GM18858 (cell line): ENCODE data around the gene TBC1D14.
A peak's percentile ranks its signal among the peaks of the same experiment; 100 is the strongest.

Source experiments
- ATAC-seq: cut with Tn5 transposase; IDR thresholded peaks from one replicate; pipeline ENCODE4 v1.9.1; 2021; ENCODE audit not compliant: unreplicated experiment

TBC1D14 gene

GRCh38 chr4:7052923-7053715 lies 143.5 kb downstream of the TBC1D14 start:
- ATAC-seq = no peak

GRCh38 chr4:7054106-7054880 lies 144.7 kb downstream of the TBC1D14 start:
- ATAC-seq = no peak

- no peak for ATAC-seq
Observed at GRCh38 chr4:7055111-7055989, 145.7 kb downstream of the TBC1D14 start.

DNA sequence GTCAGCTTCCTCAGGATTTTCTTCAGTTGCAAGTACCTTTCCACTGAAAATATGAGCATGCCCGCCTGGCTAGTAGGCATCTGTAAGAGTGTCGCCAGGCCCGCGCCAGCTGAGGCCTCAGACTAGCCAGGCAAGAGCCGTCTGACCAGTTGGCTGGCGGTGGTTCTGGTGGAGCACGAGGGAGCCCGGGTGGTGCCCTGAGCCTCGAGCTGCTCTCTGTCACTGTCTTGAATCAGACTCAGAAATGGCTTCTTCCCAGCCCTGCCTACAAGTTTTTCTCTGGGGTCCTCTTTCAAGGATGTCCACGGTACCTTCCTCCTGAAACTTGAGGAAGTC lies 146.3 kb downstream of the TBC1D14 start:
- no peak for ATAC-seq

- ATAC-seq = peak; percentile 11
Observed at GRCh38 chr4:7058792-7059191, 149.2 kb downstream of the TBC1D14 start.

GRCh38 chr4:7059662-7060061 lies 150.0 kb downstream of the TBC1D14 start:
- no peak for ATAC-seq

- ATAC-seq = no peak
Observed at GRCh38 chr4:7060346-7061150, 150.9 kb downstream of the TBC1D14 start.

DNA sequence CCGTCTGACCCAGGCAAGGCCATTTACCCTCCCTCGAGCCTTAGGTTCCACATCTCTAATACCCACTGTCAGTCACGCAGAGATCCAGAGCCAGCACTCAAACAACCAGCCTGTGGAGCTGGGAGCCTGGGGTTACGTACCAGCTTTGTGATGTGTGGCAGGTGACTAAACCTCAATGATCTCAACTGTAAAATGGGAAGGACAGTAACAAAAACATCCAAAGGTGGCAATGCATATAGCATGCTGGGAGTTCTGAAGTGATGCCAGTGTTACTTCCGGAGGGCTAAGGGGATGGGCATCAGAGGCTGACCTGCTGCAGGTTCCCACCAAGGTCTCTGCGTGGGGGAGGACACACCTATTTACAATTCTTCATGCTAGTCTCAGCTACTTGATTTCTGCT lies 152.2 kb downstream of the TBC1D14 start:
- no peak for ATAC-seq

DNA sequence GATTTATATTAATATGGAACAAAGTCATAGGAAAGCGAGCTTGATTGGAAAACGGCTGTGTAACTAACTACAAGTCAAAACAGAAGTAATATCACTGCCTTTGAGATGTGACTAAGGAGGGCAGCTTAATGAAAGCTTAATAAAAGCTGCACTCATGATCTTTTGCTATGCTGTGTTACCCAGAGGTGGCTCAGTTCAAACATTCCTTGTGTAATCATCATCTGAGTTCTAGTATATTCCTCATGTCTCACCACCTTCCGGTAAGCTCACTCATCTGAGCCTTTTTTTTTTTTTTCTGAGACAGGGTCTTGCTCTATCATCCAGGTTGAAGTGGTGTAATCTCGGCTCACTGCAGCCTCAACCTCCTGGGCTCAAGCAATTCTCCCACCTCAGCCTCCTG lies 153.2 kb downstream of the TBC1D14 start:
- ATAC-seq = no peak

DNA sequence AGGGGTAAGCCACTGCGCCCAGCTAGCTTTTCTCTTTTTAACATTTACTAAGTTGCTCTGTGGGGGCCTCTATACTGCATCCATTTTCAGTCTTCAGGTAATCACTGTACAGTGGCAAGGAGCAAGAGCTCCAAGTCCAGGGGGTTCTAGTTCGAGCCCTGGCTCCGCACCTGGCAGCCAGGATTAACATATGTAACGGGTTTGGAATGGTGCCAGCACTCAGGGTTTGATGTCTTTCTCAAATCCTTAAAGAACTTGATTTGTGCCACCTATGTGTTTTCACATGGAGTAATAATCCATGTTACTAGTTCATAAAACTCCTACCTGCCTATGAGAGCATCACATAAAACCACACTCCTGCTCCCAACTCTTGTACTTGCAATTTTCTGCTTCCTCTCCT lies 153.7 kb downstream of the TBC1D14 start:
- ATAC-seq = no peak

- ATAC-seq = no peak
Observed at GRCh38 chr4:7066006-7066405, 156.4 kb downstream of the TBC1D14 start.

GRCh38 chr4:7066493-7066892 lies 156.9 kb downstream of the TBC1D14 start:
- ATAC-seq = no peak

DNA sequence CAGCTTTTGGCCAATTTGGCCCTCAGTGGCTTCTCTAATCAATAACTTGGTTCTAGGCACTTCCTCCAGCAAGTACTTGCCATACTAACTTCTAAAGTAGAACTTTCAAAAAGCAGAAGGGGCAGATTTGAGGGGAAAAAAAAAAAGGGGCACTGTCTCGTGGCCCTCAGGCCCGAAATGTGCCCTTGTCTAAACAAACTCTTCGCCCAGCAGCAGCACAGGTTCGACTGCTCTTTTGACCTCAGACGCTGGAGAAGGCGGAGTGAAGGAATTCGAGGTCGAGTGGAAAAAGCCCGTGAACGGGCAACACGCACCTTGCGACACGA lies 157.5 kb downstream of the TBC1D14 start:
- ATAC-seq = no peak

- ATAC-seq = peak; percentile 91
Observed at GRCh38 chr4:7067452-7068278, 158.0 kb downstream of the TBC1D14 start, which contains the start of gene GRPEL1. GRPEL1 (minus strand) TSS chr4:7068064; CDS start chr4:7068032, 32 bp downstream.

GRCh38 chr4:7068279-7068842 lies 158.7 kb downstream of the TBC1D14 start:
- peak; percentile 4 for ATAC-seq

GRCh38 chr4:7068883-7069282 lies 159.3 kb downstream of the TBC1D14 start:
- no peak for ATAC-seq

DNA sequence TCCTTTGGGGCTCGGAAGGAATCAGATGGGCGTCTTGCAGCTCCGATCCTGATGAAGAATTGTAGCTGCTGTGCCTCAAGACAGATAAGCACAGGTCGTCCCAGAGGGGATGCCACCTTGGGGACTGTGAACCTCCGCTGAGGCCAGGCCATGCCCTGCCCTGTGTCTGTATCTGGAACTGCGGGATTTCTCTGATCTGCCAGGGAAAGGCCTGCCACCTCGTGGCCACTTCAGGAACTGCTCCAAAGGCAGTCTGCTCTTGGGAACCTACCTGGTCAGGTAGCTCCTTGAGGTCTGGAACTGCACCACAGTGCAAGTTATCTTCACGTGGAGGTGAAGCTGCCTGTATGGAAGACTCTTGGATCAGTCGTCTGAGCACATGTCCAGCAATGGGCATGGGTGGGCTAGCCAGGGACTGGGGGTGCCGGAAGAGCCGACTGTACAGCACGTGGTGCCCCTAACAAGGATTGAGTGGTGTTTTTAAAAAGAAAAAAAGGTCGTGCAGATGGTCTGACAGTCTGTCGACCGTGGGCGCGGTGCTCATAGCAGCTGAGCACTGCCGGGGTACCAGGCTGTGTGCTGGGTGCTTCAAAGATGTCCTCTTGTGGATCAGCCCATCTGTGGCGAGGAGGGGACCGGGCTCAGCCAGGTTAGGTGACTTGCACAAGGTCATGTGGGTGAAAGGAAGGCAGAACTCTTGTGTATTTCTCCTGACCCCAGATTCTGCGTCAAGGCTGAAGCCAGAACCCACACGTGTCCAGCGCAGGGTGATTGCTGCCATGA lies 161.3 kb downstream of the TBC1D14 start:
- peak; percentile 35 for ATAC-seq

GRCh38 chr4:7073059-7073458 lies 163.4 kb downstream of the TBC1D14 start:
- ATAC-seq = no peak
